ENCODE results near the gene ZNF500. TPM values are rescaled to one million over a fixed set of nuclear protein-coding genes. Genes with fewer than 3 reads are reported as not detected.

Gene ZNF500
- polyA plus RNA-seq (2013, experiment 1 of 4), result 14.0 TPM
- polyA plus RNA-seq (2013, experiment 2 of 4), result 12.4 TPM
- polyA plus RNA-seq (2013, experiment 3 of 4), result 8.8 TPM
- 9.3 TPM for polyA plus RNA-seq (2013, experiment 4 of 4)

DNA sequence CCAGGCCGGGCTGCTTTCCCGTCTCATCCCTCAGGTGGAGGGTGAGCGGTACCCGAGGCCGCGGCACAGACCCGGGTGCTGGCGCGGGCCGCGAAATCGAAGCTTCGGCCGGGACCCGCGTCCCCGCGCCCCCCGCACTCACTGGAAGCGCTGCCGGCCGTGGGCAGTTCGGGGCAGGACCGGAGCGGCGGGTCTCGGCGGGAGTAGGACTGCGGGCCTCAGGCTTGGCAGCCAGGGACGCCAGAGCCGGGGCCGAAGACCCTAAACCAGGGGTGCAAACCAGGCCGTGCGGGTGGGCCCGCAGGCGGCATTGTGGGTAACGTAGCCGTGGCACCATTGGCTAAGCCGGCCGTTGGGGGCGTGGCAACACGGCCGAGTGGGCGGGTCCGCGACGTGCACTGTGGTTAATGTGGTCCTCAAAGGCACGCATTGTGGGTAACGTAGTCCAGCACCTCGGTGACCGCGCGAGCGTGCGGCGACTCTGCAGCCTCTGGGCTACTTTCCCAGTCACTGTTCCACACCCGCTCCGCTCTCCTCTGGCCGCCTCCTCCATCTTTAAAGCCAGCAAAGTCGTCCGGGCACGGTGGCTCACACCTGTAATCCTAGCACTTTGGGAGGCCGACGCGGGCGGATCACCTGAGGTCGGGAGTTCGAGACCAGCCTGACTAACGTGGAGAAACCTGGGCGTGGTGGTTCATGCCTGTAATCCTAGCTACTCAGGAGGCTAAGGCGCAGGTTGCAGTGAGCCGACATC is at the start of gene ZNF500:
ZNF500 (minus strand) TSS at position 288 of the 754 bp plus-strand sequence. CDS start 1,184 bp downstream, outside the sequence.
- peaks cover 3% of the 10 kb centered on the region for H3K4me1 ChIP-seq (ENCODE audit: control insufficient read depth, insufficient read depth, low read length)
- no peaks in the 10 kb centered on the region for H3K9me3 ChIP-seq (ENCODE audit: control insufficient read depth, low read length)
- WGBS, 2 experiments, result 10 to 11% methylated on average over 72 of the region's 72 CpGs
- peak within 1 kb of the TSS; percentile 93 for H3K4me3 ChIP-seq (ENCODE audit: insufficient read depth, low read depth, low read length)
- peak within 1 kb of the TSS; percentile 12 for H3K27ac ChIP-seq (ENCODE audit: insufficient read depth, low read depth, low read length, poor library complexity, severe bottlenecking)
- peaks cover 16% of the 10 kb centered on the region for H3K36me3 ChIP-seq (ENCODE audit: control insufficient read depth, insufficient read depth, low read length)
- no peaks in the 10 kb centered on the region for H3K27me3 ChIP-seq (ENCODE audit: control insufficient read depth, insufficient read depth, low read length, poor library complexity, severe bottlenecking)

DNA sequence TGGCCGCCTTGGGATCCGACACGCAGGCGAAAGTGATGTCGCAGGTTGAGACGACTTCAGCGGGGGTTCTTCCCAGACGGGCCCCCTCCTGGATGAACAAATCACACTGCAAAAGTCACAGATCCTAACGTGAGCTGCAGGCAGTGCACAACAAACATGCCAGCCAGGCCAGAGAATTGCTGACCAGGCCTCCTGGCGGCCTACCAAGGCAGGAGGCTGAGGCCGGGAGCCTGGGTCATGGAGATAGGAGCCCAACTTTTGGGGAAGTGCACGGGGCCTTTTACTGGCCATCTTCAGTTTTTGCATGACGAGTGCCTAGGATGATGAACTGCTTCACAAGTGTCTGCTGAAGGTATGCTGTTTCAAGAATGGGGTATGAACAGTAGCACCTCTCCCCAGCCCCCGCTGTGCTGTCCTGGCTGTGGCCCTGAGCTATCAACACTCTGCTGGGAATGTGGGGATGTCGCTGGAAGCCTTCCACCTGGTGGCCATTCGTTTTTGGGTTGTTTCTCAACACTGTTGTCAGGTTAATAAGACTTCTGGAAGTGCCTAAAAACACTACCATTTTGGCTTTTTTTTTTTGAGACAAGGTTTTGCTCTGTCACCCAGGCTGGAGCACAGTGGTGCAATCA is 47.7 kb upstream of the ZNF500 start:
- Histone ChIP-seq H3K27ac (ENCODE audit: insufficient read depth, low read depth, low read length, poor library complexity, severe bottlenecking) (no peak overlapping the region), H3K9me3 (ENCODE audit: control insufficient read depth, low read length) (no peaks in the 10 kb centered on the region), H3K27me3 (ENCODE audit: control insufficient read depth, insufficient read depth, low read length, poor library complexity, severe bottlenecking) (no peaks in the 10 kb centered on the region), H3K4me1 (ENCODE audit: control insufficient read depth, insufficient read depth, low read length) (no peaks in the 10 kb centered on the region), H3K4me3 (ENCODE audit: insufficient read depth, low read depth, low read length) (no peak overlapping the region), H3K36me3 (ENCODE audit: control insufficient read depth, insufficient read depth, low read length) (peaks cover 43% of the 10 kb centered on the region)
- 95 to 96% methylated on average over 16 of the region's 16 CpGs for WGBS, 2 experiments

DNA sequence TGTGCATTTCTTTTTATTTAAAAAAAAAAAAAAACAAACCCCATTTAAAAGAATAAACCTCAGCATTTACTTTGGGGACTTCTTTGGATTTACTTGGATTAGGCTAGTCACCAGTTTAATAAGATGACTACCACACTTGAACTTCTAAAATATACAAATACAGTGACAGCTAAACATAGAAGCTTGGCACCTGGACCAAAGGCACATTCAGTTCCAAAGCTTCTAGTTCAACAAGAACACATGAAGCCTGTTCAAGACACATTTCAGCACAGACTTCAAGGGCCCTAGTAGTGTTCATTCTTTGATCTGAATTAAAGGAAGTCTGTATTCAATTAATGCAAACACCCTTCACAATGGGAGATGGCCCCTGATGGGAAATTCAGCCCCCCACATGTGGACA is 47.1 kb upstream of the ZNF500 start:
- H3K36me3 ChIP-seq (ENCODE audit: control insufficient read depth, insufficient read depth, low read length), result peaks cover 43% of the 10 kb centered on the region
- no peaks in the 10 kb centered on the region for H3K27me3 ChIP-seq (ENCODE audit: control insufficient read depth, insufficient read depth, low read length, poor library complexity, severe bottlenecking)
- no peak overlapping the region for H3K4me3 ChIP-seq (ENCODE audit: insufficient read depth, low read depth, low read length)
- no peaks in the 10 kb centered on the region for H3K9me3 ChIP-seq (ENCODE audit: control insufficient read depth, low read length)
- H3K27ac ChIP-seq (ENCODE audit: insufficient read depth, low read depth, low read length, poor library complexity, severe bottlenecking), result no peak overlapping the region
- no peaks in the 10 kb centered on the region for H3K4me1 ChIP-seq (ENCODE audit: control insufficient read depth, insufficient read depth, low read length)

DNA sequence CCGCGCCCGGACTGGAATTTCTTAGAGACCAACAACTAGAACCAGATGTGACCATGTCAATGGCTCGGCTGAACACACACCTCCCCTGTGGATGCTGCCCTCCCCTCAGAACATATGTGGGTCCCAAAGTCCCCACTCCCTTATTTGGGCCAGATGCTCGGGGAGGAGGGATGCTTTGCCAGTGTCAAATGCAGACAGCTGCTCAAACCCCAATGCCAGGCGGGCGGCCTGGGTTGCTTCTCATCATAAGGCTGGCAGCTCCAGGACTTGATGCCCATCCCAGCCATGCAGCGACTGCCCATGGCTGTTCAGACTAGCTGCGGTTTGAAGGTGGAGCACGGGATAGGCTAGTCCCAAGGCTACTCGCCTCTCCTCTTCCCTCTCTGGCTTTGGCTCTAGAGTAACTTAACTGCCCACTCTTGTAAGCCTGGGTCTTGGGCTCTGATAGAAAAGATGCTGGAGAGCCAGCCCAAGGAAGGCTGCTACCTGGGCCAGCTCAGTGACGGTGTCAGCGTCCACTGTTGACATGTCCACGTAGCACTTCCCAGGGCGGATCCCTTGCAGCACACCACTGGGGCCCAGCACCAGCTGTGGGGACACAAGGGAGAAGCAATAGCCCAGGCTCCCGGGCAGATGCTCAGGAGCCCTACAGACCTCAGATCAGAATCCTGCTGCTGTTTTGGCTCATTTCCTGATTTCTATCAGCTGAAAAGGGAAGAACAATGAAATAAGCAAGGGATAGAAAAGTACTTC is 46.5 kb upstream of the ZNF500 start:
- H3K36me3 ChIP-seq (ENCODE audit: control insufficient read depth, insufficient read depth, low read length), result peaks cover 46% of the 10 kb centered on the region
- no peak overlapping the region for H3K27ac ChIP-seq (ENCODE audit: insufficient read depth, low read depth, low read length, poor library complexity, severe bottlenecking)
- WGBS, 2 experiments, result 94 to 96% methylated on average over 16 of the region's 16 CpGs
- no peaks in the 10 kb centered on the region for H3K4me1 ChIP-seq (ENCODE audit: control insufficient read depth, insufficient read depth, low read length)
- H3K9me3 ChIP-seq (ENCODE audit: control insufficient read depth, low read length), result no peaks in the 10 kb centered on the region
- no peaks in the 10 kb centered on the region for H3K27me3 ChIP-seq (ENCODE audit: control insufficient read depth, insufficient read depth, low read length, poor library complexity, severe bottlenecking)
- no peak overlapping the region for H3K4me3 ChIP-seq (ENCODE audit: insufficient read depth, low read depth, low read length)

DNA sequence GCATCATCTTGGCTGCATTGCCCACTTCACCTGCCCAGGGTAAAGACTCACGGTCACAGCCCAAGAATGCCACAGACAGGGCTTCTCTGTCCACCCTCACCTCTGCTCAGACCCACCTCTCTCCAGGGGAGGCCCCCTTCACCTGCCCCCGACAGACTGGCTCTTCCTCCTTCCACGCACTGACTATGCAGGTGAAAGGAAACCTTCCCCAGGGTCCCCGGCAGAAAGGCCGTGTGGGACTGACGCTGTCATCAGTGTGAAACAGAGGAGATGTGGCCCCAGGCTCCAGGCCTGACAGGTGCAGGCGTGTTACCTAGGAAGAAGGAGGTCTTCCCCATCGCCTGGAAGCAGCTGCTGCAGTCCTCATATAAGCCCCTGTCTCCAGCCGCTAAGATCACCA is 44.8 kb upstream of the ZNF500 start:
- Histone ChIP-seq H3K27ac (ENCODE audit: insufficient read depth, low read depth, low read length, poor library complexity, severe bottlenecking) (no peak overlapping the region), H3K36me3 (ENCODE audit: control insufficient read depth, insufficient read depth, low read length) (peaks cover 59% of the 10 kb centered on the region), H3K9me3 (ENCODE audit: control insufficient read depth, low read length) (no peaks in the 10 kb centered on the region), H3K4me1 (ENCODE audit: control insufficient read depth, insufficient read depth, low read length) (no peaks in the 10 kb centered on the region), H3K4me3 (ENCODE audit: insufficient read depth, low read depth, low read length) (no peak overlapping the region), H3K27me3 (ENCODE audit: control insufficient read depth, insufficient read depth, low read length, poor library complexity, severe bottlenecking) (no peaks in the 10 kb centered on the region)
- 94 to 96% methylated on average over 9 of the region's 9 CpGs for WGBS, 2 experiments

DNA sequence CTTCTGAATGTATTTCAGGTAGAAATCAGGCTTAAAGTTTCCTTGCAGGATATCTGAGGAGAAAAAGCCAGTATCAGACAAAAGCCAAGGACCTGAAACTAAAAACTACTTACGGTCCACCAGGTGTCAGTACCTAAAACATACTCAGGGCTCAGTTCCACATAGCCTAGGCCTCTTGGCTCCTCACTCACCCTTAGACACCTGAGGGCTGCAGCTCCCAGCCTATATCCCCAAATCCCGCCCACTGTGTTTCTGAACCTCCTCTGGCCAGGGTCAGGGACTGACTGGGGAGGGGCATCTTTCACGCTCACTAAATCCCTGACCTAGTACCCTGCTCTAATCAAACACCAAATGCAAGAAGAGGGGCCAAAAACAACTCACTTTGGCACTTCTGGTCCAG is 44.3 kb upstream of the ZNF500 start:
- H3K36me3 ChIP-seq (ENCODE audit: control insufficient read depth, insufficient read depth, low read length), result peaks cover 62% of the 10 kb centered on the region
- H3K9me3 ChIP-seq (ENCODE audit: control insufficient read depth, low read length), result no peaks in the 10 kb centered on the region
- no peaks in the 10 kb centered on the region for H3K4me1 ChIP-seq (ENCODE audit: control insufficient read depth, insufficient read depth, low read length)
- no peak overlapping the region for H3K4me3 ChIP-seq (ENCODE audit: insufficient read depth, low read depth, low read length)
- no peak overlapping the region for H3K27ac ChIP-seq (ENCODE audit: insufficient read depth, low read depth, low read length, poor library complexity, severe bottlenecking)
- no peaks in the 10 kb centered on the region for H3K27me3 ChIP-seq (ENCODE audit: control insufficient read depth, insufficient read depth, low read length, poor library complexity, severe bottlenecking)
- 91 to 97% methylated on average over 3 of the region's 3 CpGs for WGBS, 2 experiments

DNA sequence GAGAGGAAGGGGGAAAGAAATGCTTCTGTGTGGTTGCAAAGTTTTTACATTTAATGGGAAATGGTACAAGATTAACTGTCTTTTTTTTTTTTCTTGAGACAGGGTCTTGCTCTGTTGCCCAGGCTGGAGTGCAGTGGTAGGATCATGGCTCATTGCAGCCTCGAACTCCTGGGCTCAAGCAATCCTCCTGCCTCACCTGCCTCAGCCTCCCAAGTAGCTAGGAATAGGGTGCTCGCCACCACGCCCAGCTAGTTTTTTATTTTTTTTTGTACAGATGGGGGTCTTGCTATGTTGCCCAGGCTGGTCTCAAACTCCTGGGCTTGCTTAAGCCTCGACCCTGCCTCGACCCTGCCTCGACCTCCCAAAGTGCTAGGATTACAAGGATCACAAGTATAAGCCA is 39.3 kb upstream of the ZNF500 start:
- Histone ChIP-seq H3K4me3 (ENCODE audit: insufficient read depth, low read depth, low read length) (no peak overlapping the region), H3K4me1 (ENCODE audit: control insufficient read depth, insufficient read depth, low read length) (peaks cover 13% of the 10 kb centered on the region), H3K27ac (ENCODE audit: insufficient read depth, low read depth, low read length, poor library complexity, severe bottlenecking) (no peak overlapping the region), H3K36me3 (ENCODE audit: control insufficient read depth, insufficient read depth, low read length) (peaks cover 34% of the 10 kb centered on the region), H3K27me3 (ENCODE audit: control insufficient read depth, insufficient read depth, low read length, poor library complexity, severe bottlenecking) (no peaks in the 10 kb centered on the region), H3K9me3 (ENCODE audit: control insufficient read depth, low read length) (no peaks in the 10 kb centered on the region)
- WGBS, 2 experiments, result 91 to 96% methylated on average over 6 of the region's 6 CpGs

DNA sequence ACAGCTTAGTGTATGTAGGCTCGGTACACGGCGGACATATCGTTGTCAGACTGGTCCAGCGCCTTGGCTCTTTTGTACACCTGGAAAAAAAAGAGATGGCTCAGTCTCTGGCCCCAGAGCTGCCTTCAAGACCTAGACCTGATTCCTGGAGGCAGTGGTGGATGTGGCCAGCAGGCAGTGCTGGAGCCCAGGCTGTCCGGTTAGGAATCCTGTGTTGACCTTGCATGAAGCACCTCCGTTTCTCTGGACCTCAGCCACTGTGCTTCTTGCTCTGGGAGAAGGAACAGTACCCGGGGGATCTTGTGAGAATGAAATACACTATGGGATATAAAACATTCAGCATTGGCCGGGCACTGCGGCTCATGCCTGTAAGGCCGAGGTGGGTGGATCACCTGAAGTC is 38.3 kb upstream of the ZNF500 start:
- Histone ChIP-seq H3K36me3 (ENCODE audit: control insufficient read depth, insufficient read depth, low read length) (peaks cover 30% of the 10 kb centered on the region), H3K9me3 (ENCODE audit: control insufficient read depth, low read length) (no peaks in the 10 kb centered on the region), H3K4me3 (ENCODE audit: insufficient read depth, low read depth, low read length) (no peak overlapping the region), H3K4me1 (ENCODE audit: control insufficient read depth, insufficient read depth, low read length) (peaks cover 13% of the 10 kb centered on the region), H3K27ac (ENCODE audit: insufficient read depth, low read depth, low read length, poor library complexity, severe bottlenecking) (no peak overlapping the region), H3K27me3 (ENCODE audit: control insufficient read depth, insufficient read depth, low read length, poor library complexity, severe bottlenecking) (no peaks in the 10 kb centered on the region)
- WGBS, 2 experiments, result 95% methylated on average over 11 of the region's 11 CpGs

DNA sequence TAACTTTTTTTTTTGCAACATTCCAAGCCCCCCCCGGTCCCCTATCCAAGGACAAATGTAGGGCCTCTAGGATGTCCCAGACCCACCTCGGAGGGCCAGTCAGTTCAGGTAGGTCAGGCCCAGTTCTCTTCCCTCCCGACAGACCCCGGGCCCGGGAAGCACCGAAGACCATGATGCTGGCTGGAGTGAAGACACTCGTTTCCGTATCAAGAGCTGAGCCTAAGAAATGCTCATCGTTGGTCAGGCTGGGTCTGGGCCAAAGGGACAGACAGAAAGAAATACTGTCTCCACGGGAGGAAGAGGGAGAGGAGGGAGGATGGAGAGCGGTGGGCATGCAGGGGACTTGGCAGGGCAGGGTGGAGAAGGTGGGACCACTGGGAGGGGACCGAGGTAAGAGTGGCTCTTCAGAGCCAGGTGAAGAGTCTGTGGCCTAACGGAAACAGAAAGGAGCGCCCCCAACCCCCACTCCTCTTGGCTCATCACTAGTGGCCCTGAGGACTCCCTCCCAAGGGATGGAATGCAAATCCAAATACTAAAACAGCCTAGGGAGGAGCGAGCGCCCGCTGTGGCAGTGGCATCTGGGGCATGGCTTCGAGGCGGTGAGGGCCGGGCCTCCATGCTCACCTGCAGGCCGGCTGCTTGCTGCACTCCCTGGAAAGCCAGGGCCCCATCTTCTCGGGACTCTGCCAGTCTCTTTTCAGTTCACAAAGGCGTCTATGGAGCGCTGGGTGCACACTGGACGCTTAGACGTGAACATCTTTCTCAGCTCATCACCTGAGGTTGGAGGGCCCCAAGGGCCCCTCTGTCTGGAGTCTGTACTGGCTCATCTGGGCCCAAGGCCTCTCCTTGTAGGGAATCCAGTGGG is 37.2 kb upstream of the ZNF500 start:
- 88 to 90% methylated on average over 26 of the region's 26 CpGs for WGBS, 2 experiments
- Histone ChIP-seq H3K36me3 (ENCODE audit: control insufficient read depth, insufficient read depth, low read length) (peaks cover 31% of the 10 kb centered on the region), H3K4me1 (ENCODE audit: control insufficient read depth, insufficient read depth, low read length) (peaks cover 13% of the 10 kb centered on the region), H3K27ac (ENCODE audit: insufficient read depth, low read depth, low read length, poor library complexity, severe bottlenecking) (no peak overlapping the region), H3K4me3 (ENCODE audit: insufficient read depth, low read depth, low read length) (no peak overlapping the region), H3K27me3 (ENCODE audit: control insufficient read depth, insufficient read depth, low read length, poor library complexity, severe bottlenecking) (no peaks in the 10 kb centered on the region), H3K9me3 (ENCODE audit: control insufficient read depth, low read length) (no peaks in the 10 kb centered on the region)
